Mononuclear cell (primary cell): ENCODE measurements around the gene CDK6. TPM values are rescaled to one million over a fixed set of nuclear protein-coding genes. Genes with fewer than 3 reads are reported as not detected.

Experiments
- H3K27me3 ChIP-seq: 2 replicates; pipeline ENCODE4 v1.6.0; 2011; ENCODE audit warnings: low read length, control low read depth; ENCODE audit not compliant: insufficient read depth
- H3K4me1 ChIP-seq: 2 replicates; pipeline ENCODE4 v1.5.1; 2011; ENCODE audit warnings: mild to moderate bottlenecking, low read length, control low read depth; ENCODE audit not compliant: insufficient read depth
- H3K4me3 ChIP-seq: 2 replicates; pipeline ENCODE4 v1.5.1; 2011; ENCODE audit warnings: mild to moderate bottlenecking, low read length, moderate library complexity
- H3K9me3 ChIP-seq: 2 replicates; pipeline ENCODE4 v1.5.1; 2011; ENCODE audit warnings: low read depth, mild to moderate bottlenecking, control low read depth, low read length
- total RNA-seq: library from RNA; depleted of rRNA; stranded (reverse); fragments of >200 nt; gene quantifications from one replicate; pipeline ENCODE4 v1.2.3, GENCODE V29; 2012

CDK6 gene
- total RNA-seq, 1 donor = 28.4 TPM

GRCh38 chr7:92594746-92595145 lies 241.6 kb downstream of the CDK6 start:
- H3K9me3 ChIP-seq = no peaks in the 10 kb centered on the region
- H3K27me3 ChIP-seq = no peaks in the 10 kb centered on the region
- no peak overlapping the region for H3K4me3 ChIP-seq
- peaks cover 9% of the 10 kb centered on the region for H3K4me1 ChIP-seq

DNA sequence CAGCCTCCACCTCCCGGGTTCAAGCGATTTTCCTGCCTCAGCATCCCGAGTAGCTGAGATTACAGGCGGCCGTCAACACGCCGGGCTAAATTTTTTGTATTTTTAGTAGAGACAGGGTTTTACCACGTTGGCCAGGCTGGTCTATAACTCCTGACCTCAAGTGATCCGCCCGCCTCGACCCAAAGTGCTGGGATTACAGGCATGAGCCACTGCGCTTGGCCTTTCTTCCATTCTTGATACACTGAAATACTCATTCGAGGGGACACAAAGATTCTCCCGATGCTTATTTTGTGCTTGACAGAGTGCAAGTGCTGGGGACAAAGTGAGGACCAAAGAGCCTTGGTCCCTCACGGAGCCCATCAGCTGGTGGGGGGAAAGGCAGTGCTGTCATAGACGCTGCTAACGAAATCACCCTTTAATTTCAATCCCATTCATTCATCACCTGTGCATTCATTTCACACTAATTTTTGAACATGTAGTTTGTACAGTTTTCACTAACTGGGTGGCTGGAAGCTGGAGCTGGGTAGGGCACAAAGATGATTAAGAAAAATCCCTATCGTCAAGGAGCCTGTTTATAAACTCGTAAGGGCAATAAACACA lies 245.6 kb downstream of the CDK6 start:
- Histone ChIP-seq H3K4me3 (peak overlapping the region; percentile 79), H3K4me1 (peaks cover 28% of the 10 kb centered on the region)

GRCh38 chr7:92589056-92589455 lies 247.3 kb downstream of the CDK6 start:
- Histone ChIP-seq H3K27me3 (no peaks in the 10 kb centered on the region), H3K9me3 (no peaks in the 10 kb centered on the region), H3K4me1 (peaks cover 33% of the 10 kb centered on the region), H3K4me3 (peak overlapping the region; percentile 79)

More for the DNA sequence above, 245.6 kb downstream of the CDK6 start:
- H3K9me3 ChIP-seq = no peaks in the 10 kb centered on the region
- no peaks in the 10 kb centered on the region for H3K27me3 ChIP-seq

GRCh38 chr7:92588561-92588960 lies 247.8 kb downstream of the CDK6 start:
- Histone ChIP-seq H3K27me3 (no peaks in the 10 kb centered on the region), H3K4me3 (no peak overlapping the region), H3K9me3 (no peaks in the 10 kb centered on the region), H3K4me1 (peaks cover 33% of the 10 kb centered on the region)

DNA sequence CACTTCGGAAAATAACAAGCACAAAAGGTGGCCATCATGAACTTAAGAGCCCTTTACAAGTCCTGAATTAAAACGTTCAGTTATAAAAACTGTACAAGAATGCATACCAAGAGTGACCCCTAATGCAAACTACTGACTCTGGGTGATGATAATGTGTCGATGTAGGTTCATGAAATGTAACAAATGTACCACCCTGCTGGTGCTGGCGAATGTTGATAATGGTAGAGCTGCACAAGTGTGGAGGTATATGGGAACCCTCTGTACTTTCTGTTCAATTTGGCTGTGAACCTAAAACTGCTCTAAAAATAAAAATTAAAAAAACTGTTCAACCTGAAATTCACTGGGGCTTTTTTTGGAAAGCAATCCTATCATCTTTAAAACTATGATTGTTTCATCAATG lies 249.5 kb downstream of the CDK6 start:
- no peak overlapping the region for H3K4me3 ChIP-seq
- H3K4me1 ChIP-seq = peaks cover 33% of the 10 kb centered on the region
- no peaks in the 10 kb centered on the region for H3K27me3 ChIP-seq
- no peaks in the 10 kb centered on the region for H3K9me3 ChIP-seq

GRCh38 chr7:92586403-92586802 lies 250.0 kb downstream of the CDK6 start:
- Histone ChIP-seq H3K4me3 (no peak overlapping the region), H3K4me1 (peaks cover 33% of the 10 kb centered on the region), H3K27me3 (no peaks in the 10 kb centered on the region), H3K9me3 (no peaks in the 10 kb centered on the region)

- peaks cover 24% of the 10 kb centered on the region for H3K4me1 ChIP-seq
- no peak overlapping the region for H3K4me3 ChIP-seq
These were observed 251.4 kb downstream of the CDK6 start for GRCh38 chr7:92584953-92585352.

GRCh38 chr7:92582948-92583347 lies 253.4 kb downstream of the CDK6 start:
- Histone ChIP-seq H3K4me1 (peaks cover 13% of the 10 kb centered on the region), H3K27me3 (no peaks in the 10 kb centered on the region), H3K9me3 (no peaks in the 10 kb centered on the region), H3K4me3 (no peak overlapping the region)

More at GRCh38 chr7:92584953-92585352, 251.4 kb downstream of the CDK6 start:
- Histone ChIP-seq H3K27me3 (no peaks in the 10 kb centered on the region), H3K9me3 (no peaks in the 10 kb centered on the region)

- Histone ChIP-seq H3K27me3 (no peaks in the 10 kb centered on the region), H3K4me1 (no peaks in the 10 kb centered on the region), H3K4me3 (no peak overlapping the region), H3K9me3 (no peaks in the 10 kb centered on the region)
These were observed 260.1 kb downstream of the CDK6 start for GRCh38 chr7:92576296-92576695.

DNA sequence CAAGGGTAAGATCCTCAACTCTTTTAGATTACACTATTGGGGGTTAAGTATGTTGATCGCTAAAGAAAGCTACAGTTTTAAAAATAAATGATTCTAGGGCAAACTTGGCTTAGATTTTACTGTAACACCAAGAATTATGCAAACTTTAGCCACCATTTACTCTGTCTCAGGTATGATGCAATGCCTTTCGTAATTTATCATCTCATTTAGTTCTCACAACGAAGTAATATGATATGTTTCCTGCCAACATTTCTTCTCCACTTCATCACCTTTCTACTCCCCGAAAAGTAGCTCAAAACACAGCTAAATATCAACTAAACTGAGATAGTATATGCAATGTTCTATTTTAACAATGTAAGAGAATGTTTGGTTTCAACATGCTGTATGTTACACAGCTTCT lies 267.2 kb downstream of the CDK6 start:
- peaks cover 5% of the 10 kb centered on the region for H3K4me1 ChIP-seq
- H3K27me3 ChIP-seq = no peaks in the 10 kb centered on the region
- no peak overlapping the region for H3K4me3 ChIP-seq
- H3K9me3 ChIP-seq = no peaks in the 10 kb centered on the region

DNA sequence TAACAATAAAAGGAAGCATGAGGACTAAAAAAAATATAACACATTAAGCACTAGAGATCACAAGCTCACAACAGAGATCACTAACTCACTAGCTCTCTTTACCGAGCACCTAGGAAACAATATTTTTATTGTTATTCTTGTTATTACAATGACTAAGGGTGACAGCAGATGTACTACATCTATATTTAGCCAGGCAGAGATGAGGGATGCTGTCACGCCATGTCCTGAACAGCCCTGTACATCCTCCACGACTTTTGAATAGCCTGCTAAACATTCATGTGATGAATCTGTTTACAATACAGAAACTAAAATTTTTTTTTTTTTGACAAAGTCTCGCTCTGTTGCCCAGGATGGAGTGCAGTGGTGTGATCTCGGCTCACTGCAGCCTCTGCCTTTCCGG lies 268.9 kb downstream of the CDK6 start:
- no peaks in the 10 kb centered on the region for H3K9me3 ChIP-seq
- no peak overlapping the region for H3K4me3 ChIP-seq
- H3K27me3 ChIP-seq = no peaks in the 10 kb centered on the region
- peaks cover 5% of the 10 kb centered on the region for H3K4me1 ChIP-seq

DNA sequence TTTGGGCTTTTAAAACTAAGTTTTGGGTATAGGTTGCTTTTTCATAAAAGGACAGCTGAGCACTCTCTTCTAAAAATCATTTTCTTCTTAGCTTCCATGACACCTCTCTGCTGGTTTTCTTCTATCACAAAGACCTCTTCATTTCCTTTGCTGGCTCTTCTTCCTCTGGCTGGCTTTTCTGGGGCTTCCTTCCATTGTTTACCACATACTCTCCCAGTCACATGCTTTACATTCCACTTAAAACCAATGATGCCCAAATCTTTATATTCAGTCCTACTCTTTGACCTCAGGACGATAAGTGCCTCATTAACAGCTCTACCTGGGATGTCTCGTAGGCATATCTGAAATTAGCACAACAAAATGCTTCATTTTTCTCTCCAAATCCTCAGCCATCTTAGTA lies 273.0 kb downstream of the CDK6 start:
- H3K9me3 ChIP-seq = no peaks in the 10 kb centered on the region
- no peak overlapping the region for H3K4me3 ChIP-seq
- no peaks in the 10 kb centered on the region for H3K27me3 ChIP-seq
- no peaks in the 10 kb centered on the region for H3K4me1 ChIP-seq

GRCh38 chr7:92560602-92561001 lies 275.8 kb downstream of the CDK6 start:
- Histone ChIP-seq H3K9me3 (no peaks in the 10 kb centered on the region), H3K27me3 (no peaks in the 10 kb centered on the region), H3K4me1 (no peaks in the 10 kb centered on the region), H3K4me3 (no peak overlapping the region)

GRCh38 chr7:92557808-92558362 lies 278.5 kb downstream of the CDK6 start:
- Histone ChIP-seq H3K9me3 (no peaks in the 10 kb centered on the region), H3K4me3 (no peak overlapping the region), H3K4me1 (no peaks in the 10 kb centered on the region), H3K27me3 (no peaks in the 10 kb centered on the region)

- H3K27me3 ChIP-seq = no peaks in the 10 kb centered on the region
- no peaks in the 10 kb centered on the region for H3K4me1 ChIP-seq
- no peaks in the 10 kb centered on the region for H3K9me3 ChIP-seq
- H3K4me3 ChIP-seq = no peak overlapping the region
These were observed 279.1 kb downstream of the CDK6 start for GRCh38 chr7:92557249-92557648.
